Spleen (tissue), 11 donors: ENCODE results near the gene SCUBE1. TPM values are rescaled to one million over a fixed set of nuclear protein-coding genes. Genes with fewer than 3 reads are reported as not detected.

Experiments used
- DNase-seq: peaks from one replicate; pipeline ENCODE4 v3.0.0-alpha.2; 2020
- H3K27ac ChIP-seq, 8 donors: fragments of 200-600 bp; sonication (generic) in 7 of 8; 1 replicate in 4 of 8; 2 replicates in 4 of 8; pipeline versions ENCODE4 v1.5.0 to v1.8.0; 2016 to 2021; ENCODE audit warnings: inconsistent platforms in 4 of 8, mild to moderate bottlenecking in 4 of 8, moderate library complexity in 1 of 8
- H3K27me3 ChIP-seq, 7 donors: fragments of 200-600 bp; sonication (generic) in 6 of 7; replicated peaks in 1 of 7; 1 replicate in 4 of 7; 2 replicates in 3 of 7; pipeline versions ENCODE4 v1.5.0 to v1.8.0; 2016 to 2021; ENCODE audit warnings: inconsistent platforms in 3 of 7, mild to moderate bottlenecking in 1 of 7
- H3K36me3 ChIP-seq, 6 donors: fragments of 200-600 bp; sonication (generic) in 5 of 6; 1 replicate in 4 of 6; 2 replicates in 2 of 6; pipeline versions ENCODE4 v1.5.0 to v1.8.0; 2016 to 2021; ENCODE audit warnings: inconsistent platforms in 2 of 6
- H3K4me1 ChIP-seq, 6 donors: fragments of 200-600 bp; sonication (generic) in 5 of 6; 1 replicate in 3 of 6; 2 replicates in 3 of 6; pipeline versions ENCODE4 v1.5.0 to v1.8.0; 2016 to 2021; ENCODE audit warnings: inconsistent platforms in 3 of 6
- H3K4me3 ChIP-seq, 8 donors: fragments of 200-600 bp; sonication (generic) in 7 of 8; 1 replicate in 4 of 8; 2 replicates in 4 of 8; pipeline versions ENCODE4 v1.5.0 to v1.8.0; 2016 to 2021; ENCODE audit warnings: inconsistent platforms in 4 of 8, mild to moderate bottlenecking in 4 of 8, moderate library complexity in 2 of 8
- H3K9me3 ChIP-seq, 8 donors: fragments of 200-600 bp; sonication (generic) in 7 of 8; 1 replicate in 4 of 8; 2 replicates in 4 of 8; pipeline versions ENCODE4 v1.5.0 to v1.8.0; 2016 to 2021; ENCODE audit warnings: inconsistent platforms in 4 of 8
- POLR2A ChIP-seq, 3 donors: fragments of 450-650 bp; IDR thresholded peaks; one replicate each; pipeline ENCODE4 v1.5.1; 2017; ENCODE audit warnings: antibody characterized with exemption in 3 of 3, mild to moderate bottlenecking in 1 of 3
- POLR2AphosphoS5 ChIP-seq, 3 donors: sonication (generic); formaldehyde crosslinking; IDR thresholded peaks; one replicate each; pipeline ENCODE4 v1.5.1; 2017; ENCODE audit warnings: antibody characterized with exemption in 3 of 3
- WGBS, 5 donors: extraction: QIAGEN DNeasy Blood & Tissue Kit in 3 of 5; methylation state at CpG; one replicate each; pipeline versions ENCODE4 v1.1.5 to v1.1.7; 2013 to 2018; 5-methylcytosine and 5-hydroxymethylcytosine counted together
- intact Hi-C: fragments of 100-400 bp; cut with DNase I; formaldehyde crosslinking; loops from one replicate; pipeline ENCODE4 v1.15.0; 2023; ENCODE audit warnings: low total_unique reads
- polyA plus RNA-seq, 3 donors: library from polyadenylated mRNA; stranded (reverse); fragments of 200-250 nt; gene quantifications; one replicate each; pipeline ENCODE4 v1.2.1, GENCODE V29; 2013
- total RNA-seq, 7 donors: library from RNA; depleted of rRNA in 3 of 7; stranded (reverse); fragments of >200 nt in 3 of 7; fragmentation: NEBNext Ultra II Directional in 4 of 7; extraction: Animal tissue kit (Norgen Biotek cat#: 25700) in 4 of 7; gene quantifications; one replicate each; pipeline versions ENCODE4 v1.1.0 to v1.2.1, GENCODE V29; 2016 to 2021
- TF ChIP-seq, protein P1 (sequence below), 11 experiments: fragments of 200-600 bp in 7 of 11; fragments of 450-650 bp in 4 of 11; sonication (generic) in 4 of 11; IDR thresholded peaks in 8 of 11; conservative IDR thresholded peaks in 3 of 11; 1 replicate in 7 of 11; 2 replicates in 4 of 11; pipeline versions ENCODE4 v1.4.0 to v1.8.0; 2016 to 2021; ENCODE audit warnings: antibody characterized with exemption in 11 of 11, inconsistent platforms in 4 of 11, mild to moderate bottlenecking in 1 of 11
- donor health status: healthy with polysubstance abuse.
- donor health status: DM: no; HTN: no; CAD: no; lungs with moderate emphysema.
- donor health status: DM: no; HTN: no; CAD: no.
- donor health status: Bipolar disorder and iron deficiency.
- donor health status: healthy.
- donor health status: DM: no; HTN: no; CAD: no.
- donor health status: DM: yes; HTN: yes; CAD: no.

SCUBE1 gene
- total and polyA plus RNA-seq, 10 donors, result 0.46 to 43.5 (median 15.9) TPM

DNA sequence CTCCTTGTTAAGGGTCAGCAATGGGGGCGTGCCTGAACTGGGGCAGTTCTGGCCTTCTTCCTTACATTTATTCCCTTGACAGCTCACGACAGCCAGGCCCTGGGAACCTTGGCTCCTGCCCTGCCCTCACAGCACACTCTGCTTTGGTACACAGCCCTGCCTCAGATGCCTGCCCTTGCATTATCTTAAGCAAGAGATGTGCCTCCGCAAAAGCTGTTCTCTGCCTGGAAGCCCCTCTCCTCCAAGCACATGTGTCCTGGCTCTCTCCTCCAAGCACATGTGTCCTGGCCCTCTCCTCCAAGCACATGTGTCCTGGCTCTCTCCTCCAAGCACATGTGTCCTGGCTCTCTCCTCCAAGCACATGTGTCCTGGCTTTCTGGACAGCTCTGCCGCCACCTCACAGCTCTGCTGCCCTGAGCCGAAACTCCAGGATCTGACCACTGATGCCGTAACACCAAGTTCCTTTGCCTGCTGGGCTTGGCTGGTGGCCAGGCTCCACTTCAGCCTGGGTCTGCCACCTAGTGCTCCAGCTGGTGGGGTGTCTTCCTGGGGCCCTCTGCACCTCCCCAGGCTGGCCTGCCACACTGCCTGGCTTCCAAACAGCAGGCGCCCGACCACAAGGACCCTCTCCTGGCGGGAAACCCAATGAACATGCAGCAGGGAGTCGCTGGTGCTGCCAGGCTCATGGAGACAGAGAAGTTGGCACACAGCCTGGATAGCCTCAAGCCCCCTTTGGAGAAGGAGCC is 53.0 kb downstream of the SCUBE1 start:
- no peak for TF ChIP-seq POLR2A (IDR thresholded peaks at IDR 0.05)
- peak in 1 of 3 donors; percentile 3 for TF ChIP-seq POLR2AphosphoS5 (IDR thresholded peaks at IDR 0.05)
- H3K27me3 ChIP-seq, result no peaks in the 10 kb centered on the region
- no peaks in the 10 kb centered on the region for H3K36me3 ChIP-seq
- 43 to 71% (median 53%) methylated on average over 8 to 10 of the region's 10 CpGs for WGBS, 5 donors
- H3K27ac ChIP-seq, result peak overlapping the region in 6 of 8 donors; percentile 48 to 69 (median 60)
- peak overlapping the region in 3 of 8 donors; percentile 3 to 51 (median 26) for H3K4me3 ChIP-seq
- intact Hi-C loops, result no loop called here
- no peak for DNase-seq
- H3K9me3 ChIP-seq, result no peaks in the 10 kb centered on the region
- H3K4me1 ChIP-seq, result peaks cover 13 to 62% (median 28%) of the 10 kb centered on the region in 6 donors

- WGBS, 5 donors, result 29 to 46% (median 37%) methylated on average over 12 to 13 of the region's 13 CpGs
- intact Hi-C loops, result no loop called here
- Histone ChIP-seq H3K9me3 (no peaks in the 10 kb centered on the region), H3K27ac (peak overlapping the region in 6 of 8 donors; percentile 48 to 69 (median 60)), H3K4me3 (peak overlapping the region in 4 of 8 donors; percentile 3 to 51 (median 18)), H3K4me1 (peaks cover 13 to 56% (median 27%) of the 10 kb centered on the region in 6 donors), H3K36me3 (no peaks in the 10 kb centered on the region), H3K27me3 (no peaks in the 10 kb centered on the region)
- no peak for DNase-seq
- TF ChIP-seq POLR2AphosphoS5 (IDR thresholded peaks at IDR 0.05) (no peak), POLR2A (IDR thresholded peaks at IDR 0.05) (no peak)
- TF ChIP-seq, protein P1, sequence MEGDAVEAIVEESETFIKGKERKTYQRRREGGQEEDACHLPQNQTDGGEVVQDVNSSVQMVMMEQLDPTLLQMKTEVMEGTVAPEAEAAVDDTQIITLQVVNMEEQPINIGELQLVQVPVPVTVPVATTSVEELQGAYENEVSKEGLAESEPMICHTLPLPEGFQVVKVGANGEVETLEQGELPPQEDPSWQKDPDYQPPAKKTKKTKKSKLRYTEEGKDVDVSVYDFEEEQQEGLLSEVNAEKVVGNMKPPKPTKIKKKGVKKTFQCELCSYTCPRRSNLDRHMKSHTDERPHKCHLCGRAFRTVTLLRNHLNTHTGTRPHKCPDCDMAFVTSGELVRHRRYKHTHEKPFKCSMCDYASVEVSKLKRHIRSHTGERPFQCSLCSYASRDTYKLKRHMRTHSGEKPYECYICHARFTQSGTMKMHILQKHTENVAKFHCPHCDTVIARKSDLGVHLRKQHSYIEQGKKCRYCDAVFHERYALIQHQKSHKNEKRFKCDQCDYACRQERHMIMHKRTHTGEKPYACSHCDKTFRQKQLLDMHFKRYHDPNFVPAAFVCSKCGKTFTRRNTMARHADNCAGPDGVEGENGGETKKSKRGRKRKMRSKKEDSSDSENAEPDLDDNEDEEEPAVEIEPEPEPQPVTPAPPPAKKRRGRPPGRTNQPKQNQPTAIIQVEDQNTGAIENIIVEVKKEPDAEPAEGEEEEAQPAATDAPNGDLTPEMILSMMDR (IDR thresholded peaks at IDR 0.05 in 8 of 11, conservative IDR thresholded peaks at IDR 0.05 in 3 of 11), result no peak
Measured at GRCh38 chr22:43289531-43289963, 53.6 kb downstream of the SCUBE1 start.

GRCh38 chr22:43288807-43289420 is 54.3 kb downstream of the SCUBE1 start:
- 77 to 84% (median 80%) methylated on average over 10 to 12 of the region's 12 CpGs for WGBS, 5 donors
- H3K36me3 ChIP-seq, result no peaks in the 10 kb centered on the region
- H3K27ac ChIP-seq, result peak overlapping the region in 6 of 8 donors; percentile 48 to 69 (median 60)
- intact Hi-C loops, result no loop called here
- no peaks in the 10 kb centered on the region for H3K9me3 ChIP-seq
- peaks cover 13 to 49% (median 25%) of the 10 kb centered on the region in 6 donors for H3K4me1 ChIP-seq
- no peaks in the 10 kb centered on the region for H3K27me3 ChIP-seq
- no peak for TF ChIP-seq POLR2AphosphoS5 (IDR thresholded peaks at IDR 0.05)
- no peak for TF ChIP-seq POLR2A (IDR thresholded peaks at IDR 0.05)
- TF ChIP-seq, protein P1 (IDR thresholded peaks at IDR 0.05 in 8 of 11, conservative IDR thresholded peaks at IDR 0.05 in 3 of 11), result no peak
- peak overlapping the region in 2 of 8 donors; percentile 10 to 51 for H3K4me3 ChIP-seq
- DNase-seq, result no peak

- intact Hi-C loops, result no loop called here
- no peak for DNase-seq
- no peak overlapping the region for H3K4me3 ChIP-seq
- H3K9me3 ChIP-seq, result no peaks in the 10 kb centered on the region
- H3K27me3 ChIP-seq, result no peaks in the 10 kb centered on the region
- H3K27ac ChIP-seq, result peak overlapping the region in 1 of 8 donors; percentile 69
- peaks cover 13 to 44% (median 25%) of the 10 kb centered on the region in 6 donors for H3K4me1 ChIP-seq
- TF ChIP-seq POLR2AphosphoS5 (IDR thresholded peaks at IDR 0.05), result no peak
- no peak for TF ChIP-seq POLR2A (IDR thresholded peaks at IDR 0.05)
- TF ChIP-seq, protein P1 (IDR thresholded peaks at IDR 0.05 in 8 of 11, conservative IDR thresholded peaks at IDR 0.05 in 3 of 11), result no peak
- no peaks in the 10 kb centered on the region for H3K36me3 ChIP-seq
- WGBS, 5 donors, result 85 to 98% (median 96%) methylated on average over 16 of the region's 16 CpGs
Measured at GRCh38 chr22:43288378-43288777, 54.8 kb downstream of the SCUBE1 start.
